GM19372 (cell line): ENCODE measurements around the gene NKG7.
A peak's percentile ranks its signal among the peaks of the same experiment; 100 is the strongest.

Experiments
- ATAC-seq: cut with Tn5 transposase; IDR thresholded peaks from one replicate; pipeline ENCODE4 v1.9.1; 2021; ENCODE audit warnings: mild to moderate bottlenecking, low read depth, moderate library complexity; ENCODE audit not compliant: unreplicated experiment

The NKG7 gene

GRCh38 chr19:51339687-51340656 lies 32.5 kb downstream of the NKG7 start:
- peak; percentile 53 for ATAC-seq

- ATAC-seq = peak; percentile 4
Observed at GRCh38 chr19:51339313-51339686, 33.2 kb downstream of the NKG7 start.

GRCh38 chr19:51338563-51339312 lies 33.7 kb downstream of the NKG7 start:
- ATAC-seq = peak; percentile 59

- no peak for ATAC-seq
Observed at GRCh38 chr19:51337861-51338562, 34.4 kb downstream of the NKG7 start.

GRCh38 chr19:51337141-51337860 lies 35.2 kb downstream of the NKG7 start:
- ATAC-seq = no peak

- no peak for ATAC-seq
Observed at GRCh38 chr19:51333836-51334460, 38.5 kb downstream of the NKG7 start.

GRCh38 chr19:51331716-51332115 lies 40.7 kb downstream of the NKG7 start:
- ATAC-seq = no peak

GRCh38 chr19:51331193-51331592 lies 41.3 kb downstream of the NKG7 start:
- ATAC-seq = no peak

- no peak for ATAC-seq
Observed at GRCh38 chr19:51330366-51330765, 42.1 kb downstream of the NKG7 start.

- no peak for ATAC-seq
Observed at GRCh38 chr19:51329411-51329810, 43.0 kb downstream of the NKG7 start.

- no peak for ATAC-seq
Observed at GRCh38 chr19:51327066-51328001, 45.1 kb downstream of the NKG7 start.

- ATAC-seq = no peak
Observed at GRCh38 chr19:51326216-51327065, 46.0 kb downstream of the NKG7 start.

GRCh38 chr19:51325161-51325976 lies 47.1 kb downstream of the NKG7 start:
- ATAC-seq = no peak

GRCh38 chr19:51324167-51324481 lies 48.3 kb downstream of the NKG7 start:
- no peak for ATAC-seq

- ATAC-seq = no peak
Observed at GRCh38 chr19:51323481-51324166, 48.8 kb downstream of the NKG7 start.

- no peak for ATAC-seq
Observed at GRCh38 chr19:51321799-51322198, 50.7 kb downstream of the NKG7 start.
